Transverse colon (tissue), 4 donors: ENCODE measurements around the gene ZFPL1. TPM values are rescaled to one million over a fixed set of nuclear protein-coding genes. Genes with fewer than 3 reads are reported as not detected.
A peak's percentile ranks its signal among the peaks of the same experiment; 100 is the strongest.
"Not testable (repeated sequence)": the region's sequence is repeated elsewhere in the genome, so short reads cannot be mapped to it uniquely, and the experiment has no call there.

Source experiments
- DNase-seq: peaks from one replicate; pipeline ENCODE4 v3.0.0-alpha.2; 2019
- H3K27ac ChIP-seq, 4 donors: fragments of 200-600 bp; sonication (generic); 2 replicates each; pipeline ENCODE4 v1.5.1; 2016 to 2018; ENCODE audit warnings: inconsistent platforms in 4 of 4
- H3K27me3 ChIP-seq: fragments of 200-600 bp; sonication (generic); 2 replicates; pipeline ENCODE4 v1.5.1; 2017; ENCODE audit warnings: inconsistent platforms
- H3K36me3 ChIP-seq, 4 donors: fragments of 200-600 bp; sonication (generic); 2 replicates each; pipeline ENCODE4 v1.5.1; 2017 to 2019; ENCODE audit warnings: inconsistent platforms in 4 of 4
- H3K4me1 ChIP-seq, 4 donors: fragments of 200-600 bp; sonication (generic); 2 replicates each; pipeline ENCODE4 v1.5.1; 2017 to 2020; ENCODE audit warnings: inconsistent platforms in 4 of 4
- H3K4me3 ChIP-seq, 4 donors: fragments of 200-600 bp; sonication (generic); 1 replicate in 1 of 4; 2 replicates in 3 of 4; pipeline versions ENCODE4 v1.5.1 to v1.6.1; 2017 to 2019; ENCODE audit warnings: inconsistent platforms in 4 of 4
- H3K9me3 ChIP-seq, 2 donors: fragments of 200-600 bp; sonication (generic); 2 replicates each; pipeline ENCODE4 v1.5.1; 2017 to 2019; ENCODE audit warnings: inconsistent platforms in 2 of 2
- EP300 ChIP-seq: sonication (generic); formaldehyde crosslinking; IDR thresholded peaks from one replicate; pipeline ENCODE4 v1.6.1; 2017; ENCODE audit warnings: antibody characterized with exemption, low read depth
- POLR2A ChIP-seq: fragments of 450-650 bp; IDR thresholded peaks from one replicate; pipeline ENCODE4 v1.6.1; 2016; ENCODE audit warnings: antibody characterized with exemption, mild to moderate bottlenecking, moderate library complexity
- POLR2AphosphoS5 ChIP-seq, 3 donors: sonication (generic); formaldehyde crosslinking; IDR thresholded peaks; one replicate each; pipeline ENCODE4 v1.6.1; 2016; ENCODE audit warnings: antibody characterized with exemption in 3 of 3
- WGBS, 2 donors: methylation state at CpG; one replicate each; pipeline ENCODE4 v1.1.5; 2018; ENCODE audit warnings: low coverage in 1 of 2; 5-methylcytosine and 5-hydroxymethylcytosine counted together
- in situ Hi-C, 4 donors: fragments of 200-750 bp; cut with MboI; loops; one replicate each; pipeline versions ENCODE4 v1.15.0 to v1.15.1; 2017; ENCODE audit warnings: low sequenced_read_pairs in 3 of 4, low pct_ligation_motif_present in 1 of 4, low pct_unique_long_range_greater_than_20kb in 1 of 4
- intact Hi-C: fragments of 100-400 bp; cut with DNase I; formaldehyde crosslinking; loops from one replicate; pipeline ENCODE4 v1.15.1; 2023; ENCODE audit warnings: low total_unique reads
- total RNA-seq, 4 donors: library from RNA; depleted of rRNA; stranded (reverse); fragments of >200 nt; gene quantifications; one replicate each; pipeline ENCODE4 v1.1.0, GENCODE V29; 2016
- TF ChIP-seq, protein P1 (sequence below), 5 experiments: fragments of 200-600 bp in 3 of 5; fragments of 450-650 bp in 2 of 5; sonication (generic) in 3 of 5; IDR thresholded peaks; 1 replicate in 2 of 5; 2 replicates in 3 of 5; pipeline ENCODE4 v1.5.1; 2016 to 2017; ENCODE audit warnings: antibody characterized with exemption in 5 of 5, inconsistent platforms in 3 of 5, mild to moderate bottlenecking in 2 of 5, moderate library complexity in 1 of 5

Gene ZFPL1
- total RNA-seq, 4 donors from 2014 or later = 44.5 to 105 (median 64.2) TPM

DNA sequence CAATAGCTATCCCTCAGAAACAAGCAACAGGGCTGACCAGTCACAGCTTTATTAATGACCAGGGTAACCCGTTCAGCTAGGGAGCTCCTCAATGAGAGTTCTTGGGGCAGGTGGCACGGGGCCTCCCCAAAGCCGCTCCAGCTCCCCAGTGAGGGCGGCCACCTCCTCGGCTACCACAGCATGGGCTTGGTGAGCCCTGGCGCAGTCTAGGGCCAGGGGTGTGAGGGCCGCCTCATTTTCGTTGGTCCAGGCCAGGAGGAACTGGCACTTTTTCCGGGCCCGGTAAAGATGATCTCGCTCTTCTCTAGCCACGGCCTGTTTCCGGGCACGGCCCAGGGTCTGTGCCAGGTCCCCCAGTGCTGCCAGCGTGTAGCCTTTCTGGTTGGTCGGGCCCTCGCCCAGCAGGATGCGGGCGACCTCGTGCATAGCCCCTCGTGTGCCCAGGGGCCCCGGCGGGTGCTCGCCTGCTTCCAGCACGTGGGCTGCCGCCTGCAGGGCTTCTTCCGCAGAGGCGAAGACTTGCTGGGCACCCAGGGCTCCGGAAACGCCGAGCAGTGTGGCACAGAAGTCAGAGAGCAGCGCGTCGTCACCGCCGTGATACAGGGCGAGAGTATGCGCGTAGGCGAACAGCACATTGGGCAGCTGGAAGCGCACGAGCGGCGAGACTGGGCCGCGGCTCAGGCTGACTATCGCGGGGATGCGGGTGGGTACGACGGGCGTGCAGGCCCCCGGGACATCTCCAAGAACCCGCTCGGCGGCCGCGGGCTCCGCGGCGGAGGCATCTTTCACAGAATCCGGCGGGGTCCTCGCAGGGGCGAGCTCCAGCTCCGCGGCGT lies 32.6 kb downstream of the ZFPL1 start:
- intact Hi-C loops = loop anchor here (5.0 kb wide), 1 partner anchor 89 kb away; the partner anchor contains the start of gene SNX15
- peaks cover 26 to 55% (median 41%) of the 10 kb centered on the region in 4 donors for H3K4me1 ChIP-seq

DNA sequence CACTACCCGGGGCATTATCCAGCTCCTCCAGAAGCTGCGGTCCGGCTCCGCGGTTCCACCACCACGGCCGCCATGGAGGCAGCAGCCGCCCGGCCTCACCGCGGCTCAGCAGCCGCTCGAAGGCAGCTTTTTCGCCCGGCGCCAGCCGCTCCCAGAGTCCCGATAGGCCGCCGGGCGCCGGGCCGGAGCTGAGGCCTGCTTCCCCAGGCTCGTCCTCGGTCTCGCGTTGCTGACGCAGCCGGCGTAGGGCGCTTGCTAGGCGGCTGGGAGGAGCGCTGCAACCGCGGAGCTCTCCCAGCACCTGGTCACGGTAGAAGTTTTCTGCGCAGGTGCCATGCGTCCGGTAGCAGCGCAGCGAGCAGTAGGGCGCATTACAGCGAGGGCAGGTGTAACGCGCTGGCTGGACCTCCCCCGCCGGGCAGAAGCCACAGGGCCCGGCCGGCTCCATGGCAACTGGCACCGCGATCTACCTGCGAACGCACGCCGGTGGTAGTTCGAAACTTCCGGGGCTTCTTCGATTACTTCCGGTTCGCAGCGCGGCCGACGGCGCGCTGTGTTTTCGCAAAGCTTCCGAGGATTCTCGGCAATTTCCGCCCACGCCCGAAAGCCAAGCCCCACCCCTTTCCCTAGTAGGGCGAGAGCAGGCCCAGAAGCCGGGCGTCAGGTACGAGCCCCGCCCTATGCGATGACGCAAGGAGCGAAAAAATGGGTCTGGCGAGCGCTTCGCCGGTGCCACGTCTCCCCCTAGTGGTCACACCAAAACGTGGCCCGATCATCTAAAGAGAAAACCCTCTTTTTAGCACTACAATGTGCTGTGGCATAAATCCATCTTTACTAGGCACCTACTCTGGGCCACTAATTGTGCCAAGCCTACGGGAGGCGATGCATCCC lies 33.4 kb downstream of the ZFPL1 start, which contains the start of gene ZNHIT2:
ZNHIT2 (minus strand) TSS at position 496 of the 891 bp plus-strand sequence; CDS start at position 448, 48 bp downstream.
- Histone ChIP-seq H3K4me3 (peak within 1 kb of the TSS; percentile 61 to 86 (median 81)), H3K4me1 (peaks cover 26 to 48% (median 34%) of the 10 kb centered on the region in 4 donors), H3K27me3 (no peaks in the 10 kb centered on the region), H3K9me3 (no peaks in the 10 kb centered on the region), H3K36me3 (peaks cover 0 to 21% (median 5%) of the 10 kb centered on the region in 4 donors), H3K27ac (peak within 1 kb of the TSS; percentile 86 to 94 (median 92))
- in situ Hi-C loops = no loop called here
- TF ChIP-seq EP300 = no peak
- TF ChIP-seq POLR2AphosphoS5 (IDR thresholded peaks at IDR 0.05) = peak; percentile 67 to 88 (median 88)
- TF ChIP-seq, protein P1, sequence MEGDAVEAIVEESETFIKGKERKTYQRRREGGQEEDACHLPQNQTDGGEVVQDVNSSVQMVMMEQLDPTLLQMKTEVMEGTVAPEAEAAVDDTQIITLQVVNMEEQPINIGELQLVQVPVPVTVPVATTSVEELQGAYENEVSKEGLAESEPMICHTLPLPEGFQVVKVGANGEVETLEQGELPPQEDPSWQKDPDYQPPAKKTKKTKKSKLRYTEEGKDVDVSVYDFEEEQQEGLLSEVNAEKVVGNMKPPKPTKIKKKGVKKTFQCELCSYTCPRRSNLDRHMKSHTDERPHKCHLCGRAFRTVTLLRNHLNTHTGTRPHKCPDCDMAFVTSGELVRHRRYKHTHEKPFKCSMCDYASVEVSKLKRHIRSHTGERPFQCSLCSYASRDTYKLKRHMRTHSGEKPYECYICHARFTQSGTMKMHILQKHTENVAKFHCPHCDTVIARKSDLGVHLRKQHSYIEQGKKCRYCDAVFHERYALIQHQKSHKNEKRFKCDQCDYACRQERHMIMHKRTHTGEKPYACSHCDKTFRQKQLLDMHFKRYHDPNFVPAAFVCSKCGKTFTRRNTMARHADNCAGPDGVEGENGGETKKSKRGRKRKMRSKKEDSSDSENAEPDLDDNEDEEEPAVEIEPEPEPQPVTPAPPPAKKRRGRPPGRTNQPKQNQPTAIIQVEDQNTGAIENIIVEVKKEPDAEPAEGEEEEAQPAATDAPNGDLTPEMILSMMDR (IDR thresholded peaks at IDR 0.05) = peak; percentile 86 to 99 (median 94)
- TF ChIP-seq POLR2A = peak; percentile 73
- 0 to 1% methylated on average over 2 to 38 of the region's 89 CpGs for WGBS, 2 donors
- intact Hi-C loops = loop anchor here (5.0 kb wide), 1 partner anchor 90 kb away; the partner anchor contains the start of gene SNX15
- DNase-seq = peak; percentile 100

More for the DNA sequence above, 32.6 kb downstream of the ZFPL1 start:
- Histone ChIP-seq H3K4me3 (peak overlapping the region; percentile 61 to 86 (median 81)), H3K27ac (peak overlapping the region; percentile 86 to 94 (median 92)), H3K36me3 (peaks cover 0 to 21% (median 5%) of the 10 kb centered on the region in 4 donors), H3K9me3 (no peaks in the 10 kb centered on the region), H3K27me3 (no peaks in the 10 kb centered on the region)
- WGBS, 2 donors = 19% methylated on average over 49 of the region's 68 CpGs; no CpG with 5 or more reads in 1 of the 2 donors
- no peak for DNase-seq
- in situ Hi-C loops = no loop called here
- TF ChIP-seq POLR2A (no peak), POLR2AphosphoS5 (IDR thresholded peaks at IDR 0.05) (peak in 1 of 3 donors; percentile 19)
- TF ChIP-seq, protein P1 (IDR thresholded peaks at IDR 0.05) = no peak

DNA sequence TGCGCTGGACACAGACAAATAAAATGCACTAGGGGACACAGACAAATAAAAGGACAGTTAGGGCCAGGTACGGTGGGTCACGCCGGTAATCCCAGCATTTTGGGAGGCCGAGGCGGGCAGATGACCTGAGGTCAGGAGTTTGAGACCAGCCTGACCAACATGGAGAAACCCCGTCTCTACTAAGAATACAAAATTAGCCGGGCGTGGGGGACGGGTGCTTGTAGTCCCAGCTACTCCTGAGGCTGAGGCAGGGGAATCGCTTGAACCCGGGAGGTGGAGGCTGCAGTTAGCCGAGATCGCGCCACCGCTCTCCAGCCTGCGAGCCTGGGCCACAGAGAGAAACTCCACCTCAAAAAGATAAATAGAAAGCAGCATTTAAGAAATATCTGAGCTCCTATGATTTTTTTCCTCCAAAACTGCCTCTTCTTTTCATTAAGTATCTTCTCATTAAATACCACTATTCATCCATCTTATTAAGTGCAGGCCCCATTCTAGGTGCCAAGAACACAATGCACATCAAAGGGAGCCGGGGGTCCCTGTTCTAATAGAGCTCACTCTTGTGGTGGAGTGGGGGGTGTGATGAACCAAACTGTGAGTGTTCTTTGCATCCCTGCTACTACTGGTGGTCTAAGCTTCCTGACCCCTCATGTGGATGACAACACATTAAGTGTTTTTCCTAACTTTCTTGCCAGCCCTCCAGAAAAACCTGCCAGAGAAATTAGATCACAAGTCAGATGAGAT lies 34.2 kb downstream of the ZFPL1 start:
- DNase-seq = no peak
- no peak overlapping the region for H3K4me3 ChIP-seq
- no peaks in the 10 kb centered on the region for H3K27me3 ChIP-seq
- peaks cover 0 to 21% (median 5%) of the 10 kb centered on the region in 4 donors for H3K36me3 ChIP-seq
- intact Hi-C loops = loop anchor here (5.0 kb wide), 1 partner anchor 91 kb away; the partner anchor contains the start of gene SNX15
- H3K4me1 ChIP-seq = peaks cover 26 to 48% (median 34%) of the 10 kb centered on the region in 4 donors
- H3K27ac ChIP-seq = peak overlapping the region; percentile 58 to 94 (median 70)
- in situ Hi-C loops = no loop called here
- TF ChIP-seq POLR2AphosphoS5 (IDR thresholded peaks at IDR 0.05) (no peak), EP300 (no peak), POLR2A (no peak)
- TF ChIP-seq, protein P1 (IDR thresholded peaks at IDR 0.05) = no peak
- WGBS, 2 donors = 67 to 80% methylated on average over 10 to 18 of the region's 18 CpGs
- H3K9me3 ChIP-seq = no peaks in the 10 kb centered on the region

DNA sequence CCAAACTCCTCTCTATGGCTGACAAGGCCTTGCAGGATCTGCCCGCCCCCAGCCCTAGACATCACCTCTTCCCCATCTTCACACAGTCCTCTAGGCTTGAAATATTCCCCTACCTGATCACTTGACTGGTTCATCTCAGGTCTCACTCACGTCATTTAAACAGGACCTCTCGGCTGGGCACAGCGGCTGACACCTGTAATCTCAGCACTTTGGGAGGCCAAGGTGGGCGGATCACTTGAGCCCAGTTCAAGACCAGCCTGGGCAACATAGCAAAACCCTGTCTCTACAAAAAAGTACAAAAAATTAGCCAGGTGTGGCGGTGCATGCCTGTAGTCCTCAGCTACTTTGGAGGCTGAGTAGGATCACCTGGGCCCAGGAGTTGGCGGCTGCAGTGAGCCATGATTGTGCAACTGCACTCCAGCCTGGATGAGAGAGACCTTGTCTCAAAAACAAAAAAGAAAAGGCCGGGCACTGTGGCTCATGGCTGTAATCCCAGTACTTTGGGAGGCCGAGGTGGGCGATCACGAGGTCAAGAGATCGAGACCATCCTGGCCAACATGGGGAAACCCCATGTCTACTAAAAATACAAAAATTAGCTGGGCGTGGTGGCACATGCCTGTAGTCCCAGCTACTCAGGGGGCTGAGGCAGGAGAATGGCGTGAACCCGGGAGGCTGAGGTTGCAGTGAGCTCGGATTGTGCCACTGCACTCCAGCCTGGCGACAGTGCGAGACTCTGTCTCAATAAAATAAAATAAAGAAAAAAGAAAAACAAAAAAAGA lies 35.1 kb downstream of the ZFPL1 start:
- H3K27me3 ChIP-seq, H3K4me3 ChIP-seq, H3K9me3 ChIP-seq, in situ Hi-C loops, DNase-seq: not testable (repeated sequence)
- intact Hi-C loops = loop anchor here (5.0 kb wide), 1 partner anchor 92 kb away; the partner anchor contains the start of gene SNX15
- WGBS, 2 donors = 88 to 95% methylated on average over 4 to 18 of the region's 18 CpGs
- H3K36me3 ChIP-seq = peaks cover 0 to 21% (median 5%) of the 10 kb centered on the region in 4 donors
- peak overlapping the region in 3 of 4 donors; percentile 58 to 76 (median 64) for H3K27ac ChIP-seq
- H3K4me1 ChIP-seq = peaks cover 23 to 47% (median 34%) of the 10 kb centered on the region in 4 donors
